Loucy (cell line): ENCODE measurements around the gene LAMB1.

Experiments
- H2AFZ ChIP-seq: fragments of 200-600 bp; sonication (generic); 2 replicates; pipeline ENCODE4 v1.6.0; 2016; ENCODE audit warnings: antibody characterized with exemption, mild to moderate bottlenecking, low read length, moderate library complexity
- H3F3A ChIP-seq: fragments of 200-600 bp; 2 replicates; pipeline ENCODE4 v1.6.0; 2016; ENCODE audit warnings: antibody characterized with exemption, low read depth, mild to moderate bottlenecking
- H3K27me3 ChIP-seq: fragments of 200-600 bp; sonication (generic); 2 replicates; pipeline ENCODE4 v1.6.1; 2014; ENCODE audit warnings: low read length, mild to moderate bottlenecking; ENCODE audit not compliant: insufficient read depth, poor library complexity, severe bottlenecking
- H3K36me3 ChIP-seq: fragments of 200-600 bp; sonication (generic); 2 replicates; pipeline ENCODE4 v1.6.1; 2016; ENCODE audit warnings: low read length; ENCODE audit not compliant: insufficient read depth
- H3K4me1 ChIP-seq: fragments of 200-600 bp; sonication (generic); 2 replicates; pipeline ENCODE4 v1.5.1; 2014; ENCODE audit warnings: low read length, mild to moderate bottlenecking; ENCODE audit not compliant: insufficient read depth, poor library complexity, severe bottlenecking
- H3K4me2 ChIP-seq: fragments of 200-600 bp; sonication (generic); 2 replicates; pipeline ENCODE4 v1.6.0; 2014; ENCODE audit warnings: antibody characterized with exemption, low read length, low read depth, mild to moderate bottlenecking; ENCODE audit not compliant: poor library complexity, severe bottlenecking
- H3K4me3 ChIP-seq: fragments of 200-600 bp; sonication (generic); 2 replicates; pipeline ENCODE4 v1.5.1; 2014; ENCODE audit warnings: low read length, mild to moderate bottlenecking, mixed read lengths; ENCODE audit not compliant: poor library complexity, severe bottlenecking
- H3K79me2 ChIP-seq: fragments of 200-600 bp; sonication (generic); 2 replicates; pipeline ENCODE4 v1.6.1; 2014; ENCODE audit warnings: low read length; ENCODE audit not compliant: insufficient read depth
- H3K9ac ChIP-seq: fragments of 200-600 bp; sonication (generic); 2 replicates; pipeline ENCODE4 v1.6.0; 2014; ENCODE audit warnings: mild to moderate bottlenecking, low read depth, low read length, moderate library complexity; ENCODE audit not compliant: poor library complexity, severe bottlenecking
- H3K9me2 ChIP-seq: fragments of 200-600 bp; sonication (generic); replicated peaks from 2 replicates; pipeline ENCODE4 v1.6.1; 2016; ENCODE audit warnings: low read depth, low read length, mixed read lengths
- H3K9me3 ChIP-seq: fragments of 200-600 bp; sonication (generic); 2 replicates; pipeline ENCODE4 v1.6.1; 2014; ENCODE audit warnings: mild to moderate bottlenecking, antibody characterized with exemption, low read length, low read depth; ENCODE audit not compliant: insufficient read depth
- H4K20me1 ChIP-seq: fragments of 200-600 bp; sonication (generic); 2 replicates; pipeline ENCODE4 v1.6.0; 2014; ENCODE audit warnings: antibody characterized with exemption, low read length, mild to moderate bottlenecking; ENCODE audit not compliant: insufficient read depth, poor library complexity, severe bottlenecking
- EZH2phosphoT487 ChIP-seq: fragments of 200-600 bp; IDR thresholded peaks from 2 replicates; pipeline ENCODE4 v1.6.1; 2018; ENCODE audit warnings: antibody characterized with exemption, mild to moderate bottlenecking, moderate library complexity, borderline replicate concordance
- TF ChIP-seq, protein P1 (sequence below): fragments of 200-600 bp; sonication (generic); conservative IDR thresholded peaks from 2 replicates; pipeline ENCODE4 v1.5.1; 2014; ENCODE audit warnings: mild to moderate bottlenecking, antibody characterized with exemption, low read length

Gene LAMB1

DNA sequence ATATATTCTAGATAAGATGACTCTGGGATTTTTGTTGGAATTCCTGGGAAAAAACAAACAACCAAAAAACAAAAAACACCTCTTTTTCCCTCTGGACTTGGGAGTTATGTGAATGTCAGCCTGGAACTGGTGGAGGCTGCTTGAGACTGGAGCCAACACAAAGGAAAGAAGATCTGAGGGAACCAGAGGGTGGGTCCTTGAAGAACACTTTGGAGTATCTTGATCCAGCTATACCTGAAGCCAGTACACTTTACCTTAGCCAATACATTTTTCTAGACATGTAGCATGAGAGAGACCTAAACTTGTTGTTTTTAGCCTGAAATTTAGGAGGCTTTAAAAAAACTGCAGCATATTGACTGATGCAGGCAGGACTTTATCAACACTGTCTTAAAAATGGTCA, 5.9 kb upstream of the LAMB1 start:
- Histone ChIP-seq H3K9me2 (no peaks in the 10 kb centered on the region), H3K27me3 (no peaks in the 10 kb centered on the region), H3K4me2 (no peak overlapping the region), H3K4me3 (no peak overlapping the region), H3K9ac (no peak overlapping the region), H2AFZ (no peak overlapping the region), H3F3A (no peaks in the 10 kb centered on the region), H3K9me3 (no peaks in the 10 kb centered on the region), H3K4me1 (no peaks in the 10 kb centered on the region), H3K79me2 (no peaks in the 10 kb centered on the region), H3K36me3 (no peaks in the 10 kb centered on the region), H4K20me1 (no peaks in the 10 kb centered on the region)
- TF ChIP-seq EZH2phosphoT487: no peak
- TF ChIP-seq, protein P1, sequence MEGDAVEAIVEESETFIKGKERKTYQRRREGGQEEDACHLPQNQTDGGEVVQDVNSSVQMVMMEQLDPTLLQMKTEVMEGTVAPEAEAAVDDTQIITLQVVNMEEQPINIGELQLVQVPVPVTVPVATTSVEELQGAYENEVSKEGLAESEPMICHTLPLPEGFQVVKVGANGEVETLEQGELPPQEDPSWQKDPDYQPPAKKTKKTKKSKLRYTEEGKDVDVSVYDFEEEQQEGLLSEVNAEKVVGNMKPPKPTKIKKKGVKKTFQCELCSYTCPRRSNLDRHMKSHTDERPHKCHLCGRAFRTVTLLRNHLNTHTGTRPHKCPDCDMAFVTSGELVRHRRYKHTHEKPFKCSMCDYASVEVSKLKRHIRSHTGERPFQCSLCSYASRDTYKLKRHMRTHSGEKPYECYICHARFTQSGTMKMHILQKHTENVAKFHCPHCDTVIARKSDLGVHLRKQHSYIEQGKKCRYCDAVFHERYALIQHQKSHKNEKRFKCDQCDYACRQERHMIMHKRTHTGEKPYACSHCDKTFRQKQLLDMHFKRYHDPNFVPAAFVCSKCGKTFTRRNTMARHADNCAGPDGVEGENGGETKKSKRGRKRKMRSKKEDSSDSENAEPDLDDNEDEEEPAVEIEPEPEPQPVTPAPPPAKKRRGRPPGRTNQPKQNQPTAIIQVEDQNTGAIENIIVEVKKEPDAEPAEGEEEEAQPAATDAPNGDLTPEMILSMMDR: no peak

DNA sequence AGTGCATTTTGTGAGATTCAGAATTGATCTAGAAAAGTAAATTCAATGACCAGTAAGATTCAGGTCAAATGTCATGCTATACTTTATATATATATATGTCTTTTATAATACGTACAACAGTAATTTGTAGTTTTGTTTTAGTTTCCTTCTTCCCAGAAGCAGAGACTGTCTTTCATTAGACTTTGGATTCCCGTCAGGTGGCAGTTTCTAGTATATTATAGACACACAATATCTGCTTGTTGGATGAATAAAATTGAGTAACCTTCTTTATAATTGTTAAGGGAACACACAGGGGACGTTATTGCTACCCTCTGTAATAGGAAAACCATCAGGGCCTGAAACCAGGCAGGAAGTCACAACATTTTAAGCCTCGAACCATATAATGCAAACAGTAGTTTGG, 5.3 kb upstream of the LAMB1 start:
- Histone ChIP-seq H4K20me1 (no peaks in the 10 kb centered on the region), H3K4me3 (no peak overlapping the region), H2AFZ (no peak overlapping the region), H3K4me2 (no peak overlapping the region), H3F3A (no peaks in the 10 kb centered on the region), H3K9me2 (no peaks in the 10 kb centered on the region), H3K9ac (no peak overlapping the region), H3K9me3 (no peaks in the 10 kb centered on the region), H3K36me3 (no peaks in the 10 kb centered on the region), H3K27me3 (no peaks in the 10 kb centered on the region), H3K4me1 (no peaks in the 10 kb centered on the region), H3K79me2 (no peaks in the 10 kb centered on the region)
- no peak for TF ChIP-seq EZH2phosphoT487
- TF ChIP-seq, protein P1: no peak

DNA sequence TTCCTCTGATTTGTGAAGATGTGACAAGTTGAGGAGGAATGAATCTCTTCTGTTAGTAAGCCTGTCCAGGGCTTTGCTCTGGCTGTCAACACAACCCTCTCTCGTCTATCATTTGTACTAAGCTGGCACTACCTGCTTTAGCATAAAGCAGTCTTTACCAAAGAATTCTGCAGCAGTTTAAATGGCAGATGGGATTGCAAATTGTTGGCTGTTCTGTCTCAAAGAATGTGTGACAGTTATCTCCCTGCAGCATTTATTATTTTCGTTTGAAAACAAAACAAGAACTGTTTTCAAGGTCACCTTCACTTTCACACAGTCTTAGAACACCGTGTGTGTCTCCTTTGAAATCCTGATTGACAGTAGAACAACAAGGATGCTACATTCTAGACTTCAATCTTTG, 4.8 kb upstream of the LAMB1 start:
- Histone ChIP-seq H3K36me3 (no peaks in the 10 kb centered on the region), H3K9ac (no peak overlapping the region), H3K27me3 (no peaks in the 10 kb centered on the region), H3K4me3 (no peak overlapping the region), H3K4me2 (no peak overlapping the region), H3K4me1 (no peaks in the 10 kb centered on the region), H3K9me2 (no peaks in the 10 kb centered on the region), H2AFZ (no peak overlapping the region), H3K79me2 (no peaks in the 10 kb centered on the region), H4K20me1 (no peaks in the 10 kb centered on the region), H3F3A (no peaks in the 10 kb centered on the region), H3K9me3 (no peaks in the 10 kb centered on the region)
- no peak for TF ChIP-seq EZH2phosphoT487
- TF ChIP-seq, protein P1: no peak
